Liver (tissue), 9 donors: ENCODE measurements around the gene ADM5. TPM values are rescaled to one million over a fixed set of nuclear protein-coding genes. Genes with fewer than 3 reads are reported as not detected.

Experiments used
- DNase-seq: peaks from one replicate; pipeline ENCODE4 v3.0.0-alpha.2; 2017; ENCODE audit warnings: low spot score
- H3K27ac ChIP-seq, 2 donors: one replicate each; pipeline ENCODE4 v1.7.0; 2013; ENCODE audit warnings: inconsistent platforms in 2 of 2, low read length in 2 of 2, control low read depth in 1 of 2, low read depth in 1 of 2, mild to moderate bottlenecking in 1 of 2
- H3K27me3 ChIP-seq, 4 donors: one replicate each; pipeline versions ENCODE4 v1.6.1 to v1.7.0; 2013; ENCODE audit warnings: low read length in 3 of 4, inconsistent platforms in 1 of 4, mild to moderate bottlenecking in 1 of 4, moderate library complexity in 1 of 4; ENCODE audit not compliant: control insufficient read depth in 4 of 4, insufficient read depth in 4 of 4
- H3K36me3 ChIP-seq, 4 donors: one replicate each; pipeline versions ENCODE4 v1.6.1 to v1.7.0; 2013; ENCODE audit warnings: low read length in 3 of 4, mild to moderate bottlenecking in 3 of 4, low read depth in 1 of 4, moderate library complexity in 1 of 4; ENCODE audit not compliant: control insufficient read depth in 4 of 4, insufficient read depth in 3 of 4
- H3K4me1 ChIP-seq, 4 donors: one replicate each; pipeline versions ENCODE4 v1.6.1 to v1.7.0; 2013; ENCODE audit warnings: low read length in 3 of 4, mild to moderate bottlenecking in 3 of 4, moderate library complexity in 1 of 4; ENCODE audit not compliant: control insufficient read depth in 4 of 4, insufficient read depth in 4 of 4
- H3K4me3 ChIP-seq, 3 donors: one replicate each; pipeline versions ENCODE4 v1.6.1 to v1.7.0; 2013; ENCODE audit warnings: low read length in 3 of 3, control low read depth in 1 of 3, low read depth in 1 of 3, mild to moderate bottlenecking in 1 of 3
- H3K9ac ChIP-seq, 2 donors: one replicate each; pipeline ENCODE4 v1.7.0; 2013; ENCODE audit warnings: low read length in 2 of 2, mild to moderate bottlenecking in 2 of 2, moderate library complexity in 2 of 2, control low read depth in 1 of 2, low read depth in 1 of 2
- H3K9me3 ChIP-seq, 4 donors: one replicate each; pipeline versions ENCODE4 v1.6.1 to v1.7.0; 2013; ENCODE audit warnings: low read length in 3 of 4; ENCODE audit not compliant: control insufficient read depth in 4 of 4
- ATF3 ChIP-seq: IDR thresholded peaks from 2 replicates; pipeline ENCODE4 v1.6.1; 2016; ENCODE audit warnings: antibody characterized with exemption
- CTCF ChIP-seq: fragments of 150-350 bp; IDR thresholded peaks from 2 replicates; pipeline ENCODE4 v1.5.1; 2017; ENCODE audit warnings: improper control_type of control experiment, low read depth, low read length; ENCODE audit not compliant: missing input control
- EGR1 ChIP-seq, 2 donors: IDR thresholded peaks; 2 replicates each; pipeline ENCODE4 v1.6.1; 2016 to 2018; ENCODE audit warnings: antibody characterized with exemption in 2 of 2, low read depth in 2 of 2
- FOXA1 ChIP-seq: IDR thresholded peaks from 2 replicates; pipeline ENCODE4 v1.6.1; 2016; ENCODE audit warnings: antibody characterized with exemption
- FOXA2 ChIP-seq: IDR thresholded peaks from 2 replicates; pipeline ENCODE4 v1.6.1; 2016; ENCODE audit warnings: antibody characterized with exemption
- GABPA ChIP-seq, 2 donors: IDR thresholded peaks in 1 of 2; conservative IDR thresholded peaks in 1 of 2; 2 replicates each; pipeline ENCODE4 v1.6.1; 2016; ENCODE audit warnings: antibody characterized with exemption in 2 of 2, mild to moderate bottlenecking in 1 of 2, moderate library complexity in 1 of 2
- HNF4A ChIP-seq, 2 donors: conservative IDR thresholded peaks; 2 replicates each; pipeline ENCODE4 v1.6.1; 2016; ENCODE audit warnings: antibody characterized with exemption in 2 of 2, mild to moderate bottlenecking in 2 of 2
- HNF4G ChIP-seq: IDR thresholded peaks from 2 replicates; pipeline ENCODE4 v1.6.1; 2016; ENCODE audit warnings: antibody characterized with exemption
- JUND ChIP-seq, 2 donors: IDR thresholded peaks; 2 replicates each; pipeline ENCODE4 v1.6.1; 2016; ENCODE audit warnings: antibody characterized with exemption in 2 of 2
- MAX ChIP-seq: IDR thresholded peaks from 2 replicates; pipeline ENCODE4 v1.6.1; 2016; ENCODE audit warnings: antibody characterized with exemption
- NR2F2 ChIP-seq: IDR thresholded peaks from 2 replicates; pipeline ENCODE4 v1.6.1; 2016; ENCODE audit warnings: antibody characterized with exemption
- RAD21 ChIP-seq, 2 donors: IDR thresholded peaks; 2 replicates each; pipeline ENCODE4 v1.6.1; 2016; ENCODE audit warnings: antibody characterized with exemption in 2 of 2, mild to moderate bottlenecking in 2 of 2
- REST ChIP-seq: IDR thresholded peaks from 2 replicates; pipeline ENCODE4 v1.6.1; 2016; ENCODE audit warnings: antibody characterized with exemption, mild to moderate bottlenecking
- RXRA ChIP-seq, 2 donors: IDR thresholded peaks; 2 replicates each; pipeline ENCODE4 v1.6.1; 2017 to 2018; ENCODE audit warnings: antibody characterized with exemption in 2 of 2, mild to moderate bottlenecking in 1 of 2
- SP1 ChIP-seq: IDR thresholded peaks from 2 replicates; pipeline ENCODE4 v1.6.1; 2018; ENCODE audit warnings: antibody characterized with exemption, mild to moderate bottlenecking
- TAF1 ChIP-seq: conservative IDR thresholded peaks from 2 replicates; pipeline ENCODE4 v1.6.1; 2016; ENCODE audit warnings: antibody characterized with exemption, mild to moderate bottlenecking
- YY1 ChIP-seq: IDR thresholded peaks from 2 replicates; pipeline ENCODE4 v1.6.1; 2016; ENCODE audit warnings: antibody characterized with exemption, mild to moderate bottlenecking
- ZBTB33 ChIP-seq: IDR thresholded peaks from 2 replicates; pipeline ENCODE4 v1.6.1; 2016; ENCODE audit warnings: antibody characterized with exemption
- WGBS: extraction: QIAGEN DNeasy Blood & Tissue Kit; methylation state at CpG from one replicate; pipeline ENCODE4 v1.1.7; 2013; 5-methylcytosine and 5-hydroxymethylcytosine counted together
- polyA plus RNA-seq, 2 donors: library from polyadenylated mRNA; stranded (reverse) in 1 of 2; unstranded in 1 of 2; fragments of 200-250 nt in 1 of 2; fragments of >200 nt in 1 of 2; fragmentation: Nextera tagmentation in 1 of 2; extraction: Ambion mirVana in 1 of 2; gene quantifications; one replicate each; pipeline versions ENCODE4 v1.2.1 to v1.2.3, GENCODE V29; 2013 to 2015
- total RNA-seq, 2 donors: library from RNA; depleted of rRNA; stranded (reverse); fragments of >200 nt; gene quantifications; one replicate each; pipeline ENCODE4 v1.2.3, GENCODE V29; 2014
- donor health status: healthy.
- donor health status: healthy.
- donor health status: healthy.
- donor health status: healthy.
- donor health status: healthy.

The ADM5 gene
- total and polyA plus RNA-seq, 4 donors: 0.11 to 0.84 (median 0.26) TPM

- no peak for DNase-seq
- peak overlapping the region in 1 of 2 donors; percentile 40 for H3K27ac ChIP-seq
- H3K27me3 ChIP-seq: no peaks in the 10 kb centered on the region
- peak overlapping the region in 1 of 2 donors; percentile 32 for H3K9ac ChIP-seq
- WGBS: 18% methylated on average over 39 of the region's 39 CpGs
- TF ChIP-seq FOXA2: no peak
- TF ChIP-seq HNF4G: no peak
- TF ChIP-seq TAF1: no peak
- no peak for TF ChIP-seq REST
- H3K4me1 ChIP-seq: peaks cover 3 to 36% (median 16%) of the 10 kb centered on the region in 4 donors
- peak overlapping the region in 2 of 3 donors; percentile 7 to 28 for H3K4me3 ChIP-seq
- no peaks in the 10 kb centered on the region for H3K9me3 ChIP-seq
- peaks cover 0 to 22% (median 7%) of the 10 kb centered on the region in 4 donors for H3K36me3 ChIP-seq
These were observed 773 bp downstream of the ADM5 start for GRCh38 chr19:49690079-49690655.

GRCh38 chr19:49690656-49691242 is 1.4 kb downstream of the ADM5 start, which contains the start of gene CPT1C:
TSS of gene CPT1C (plus strand) at chr19:49691116. CDS start at chr19:49692253, 1,137 bp downstream.
- 3% methylated on average over 38 of the region's 38 CpGs for WGBS

More at GRCh38 chr19:49690656-49691242, 1.4 kb downstream of the ADM5 start, which contains the start of gene CPT1C:
- Histone ChIP-seq H3K27ac (peak within 1 kb of the TSS in 1 of 2 donors; percentile 40), H3K36me3 (peaks cover 0 to 16% (median 6%) of the 10 kb centered on the region in 4 donors), H3K4me3 (peak within 1 kb of the TSS in 2 of 3 donors; percentile 28 to 42), H3K4me1 (peaks cover 3 to 33% (median 16%) of the 10 kb centered on the region in 4 donors), H3K9ac (peak within 1 kb of the TSS; percentile 32 to 37), H3K27me3 (no peaks in the 10 kb centered on the region), H3K9me3 (no peaks in the 10 kb centered on the region)
- DNase-seq: no peak
- TF ChIP-seq ATF3 (no peak), YY1 (no peak), HNF4G (no peak), SP1 (no peak), MAX (no peak), TAF1 (no peak), CTCF (no peak), NR2F2 (no peak), JUND (IDR thresholded peaks at IDR 0.05) (no peak), HNF4A (conservative IDR thresholded peaks at IDR 0.05) (no peak), ZBTB33 (no peak), GABPA (IDR thresholded peaks at IDR 0.05 in 1 of 2, conservative IDR thresholded peaks at IDR 0.05 in 1 of 2) (no peak), EGR1 (IDR thresholded peaks at IDR 0.05; ENCODE audit: low read depth in 2 of 2) (no peak), FOXA2 (no peak), REST (no peak), FOXA1 (no peak), RXRA (IDR thresholded peaks at IDR 0.05) (no peak), RAD21 (IDR thresholded peaks at IDR 0.05) (no peak)
